ENCODE measurements around the gene NXT1.

NXT1 gene

GRCh38 chr20:23393996-23394775 lies 43.6 kb downstream of the NXT1 start:
- no peak for DNase-seq

GRCh38 chr20:23396950-23397627 lies 46.5 kb downstream of the NXT1 start:
- no peak for DNase-seq

- no peak for DNase-seq
Measured at GRCh38 chr20:23397961-23398360, 47.4 kb downstream of the NXT1 start.

- no peak for DNase-seq
Measured at GRCh38 chr20:23399568-23400241, 49.1 kb downstream of the NXT1 start.

GRCh38 chr20:23401051-23401450 lies 50.5 kb downstream of the NXT1 start:
- no peak for DNase-seq

- DNase-seq, result no peak
Measured at GRCh38 chr20:23403751-23404150, 53.2 kb downstream of the NXT1 start.

GRCh38 chr20:23404196-23404595 lies 53.6 kb downstream of the NXT1 start:
- DNase-seq, result no peak

Data from right hindlimb (tissue), 1 donor.